ENCODE measurements around the gene PRR22. TPM values are rescaled to one million over a fixed set of nuclear protein-coding genes. Genes with fewer than 3 reads are reported as not detected.

The PRR22 gene
- total RNA-seq, 2 donors from 2014 or later: 2.3 TPM

DNA sequence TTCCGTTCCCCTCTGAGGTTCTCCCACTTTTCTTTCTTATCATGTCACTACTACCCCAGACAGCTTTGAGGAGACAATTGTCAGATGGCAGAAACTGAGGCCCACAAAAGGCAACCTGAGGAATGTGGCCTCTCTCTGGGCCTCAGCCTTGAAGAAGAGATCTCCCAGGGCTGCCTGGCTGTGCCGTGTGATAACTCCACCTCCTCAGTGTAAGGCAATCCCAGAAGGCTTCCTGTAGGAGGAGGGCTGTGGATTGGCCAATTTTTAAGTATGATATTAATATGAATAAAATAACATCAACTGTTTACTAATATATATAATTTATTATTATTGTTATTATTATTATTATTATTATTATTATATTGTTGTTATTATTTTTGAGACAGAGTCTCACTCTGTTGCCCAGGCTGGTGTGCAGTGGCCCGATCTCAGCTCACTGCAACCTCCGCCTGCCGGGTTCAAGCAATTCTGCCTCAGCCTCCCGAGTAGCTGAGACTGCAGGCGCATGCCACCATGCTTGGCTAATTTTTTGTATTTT is 10.9 kb upstream of the PRR22 start:
- intact Hi-C loops (cut with DNase I): no loop called here
- Histone ChIP-seq H3K27ac (no peak overlapping the region), H3K27me3 (no peaks in the 10 kb centered on the region), H3K36me3 (replicated peaks in 1 of 2; ENCODE audit: insufficient read depth in 1 of 2, low read depth in 2 of 2) (no peaks in the 10 kb centered on the region), H3K4me3 (no peak overlapping the region), H3K9me3 (no peaks in the 10 kb centered on the region), H3K4me1 (peaks cover 39% of the 10 kb centered on the region)
- no peak for DNase-seq
- 86 to 92% methylated on average over 7 of the region's 7 CpGs for WGBS, 2 donors
- ATAC-seq: no peak
- no peak for TF ChIP-seq POLR2A (IDR thresholded peaks at IDR 0.05)
- TF ChIP-seq, protein P1, sequence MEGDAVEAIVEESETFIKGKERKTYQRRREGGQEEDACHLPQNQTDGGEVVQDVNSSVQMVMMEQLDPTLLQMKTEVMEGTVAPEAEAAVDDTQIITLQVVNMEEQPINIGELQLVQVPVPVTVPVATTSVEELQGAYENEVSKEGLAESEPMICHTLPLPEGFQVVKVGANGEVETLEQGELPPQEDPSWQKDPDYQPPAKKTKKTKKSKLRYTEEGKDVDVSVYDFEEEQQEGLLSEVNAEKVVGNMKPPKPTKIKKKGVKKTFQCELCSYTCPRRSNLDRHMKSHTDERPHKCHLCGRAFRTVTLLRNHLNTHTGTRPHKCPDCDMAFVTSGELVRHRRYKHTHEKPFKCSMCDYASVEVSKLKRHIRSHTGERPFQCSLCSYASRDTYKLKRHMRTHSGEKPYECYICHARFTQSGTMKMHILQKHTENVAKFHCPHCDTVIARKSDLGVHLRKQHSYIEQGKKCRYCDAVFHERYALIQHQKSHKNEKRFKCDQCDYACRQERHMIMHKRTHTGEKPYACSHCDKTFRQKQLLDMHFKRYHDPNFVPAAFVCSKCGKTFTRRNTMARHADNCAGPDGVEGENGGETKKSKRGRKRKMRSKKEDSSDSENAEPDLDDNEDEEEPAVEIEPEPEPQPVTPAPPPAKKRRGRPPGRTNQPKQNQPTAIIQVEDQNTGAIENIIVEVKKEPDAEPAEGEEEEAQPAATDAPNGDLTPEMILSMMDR (IDR thresholded peaks at IDR 0.05): no peak

DNA sequence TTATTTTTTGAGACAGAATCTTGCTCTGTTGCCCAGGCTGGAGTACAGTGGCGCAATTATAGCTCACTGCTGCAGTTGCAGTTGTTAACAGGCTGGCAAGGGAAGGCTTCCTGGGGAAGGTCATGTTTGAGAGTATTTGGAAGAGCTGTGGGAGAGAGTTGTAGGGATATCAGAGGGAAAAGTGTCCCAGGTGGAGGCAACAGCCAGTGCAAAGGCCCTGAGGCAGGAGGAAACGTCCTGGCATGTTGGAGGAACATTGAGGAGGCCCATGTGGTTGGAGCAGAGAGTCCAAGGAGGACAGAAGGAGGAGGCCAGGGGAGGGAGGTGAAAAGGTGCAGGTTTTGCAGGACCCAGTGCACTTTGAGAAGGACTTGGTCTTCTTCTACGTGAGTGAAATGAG is 8.6 kb upstream of the PRR22 start:
- ATAC-seq (no peak), DNase-seq (no peak)
- Histone ChIP-seq H3K4me3 (no peak overlapping the region), H3K36me3 (replicated peaks in 1 of 2; ENCODE audit: insufficient read depth in 1 of 2, low read depth in 2 of 2) (peaks cover 10 to 13% of the 10 kb centered on the region in 2 donors), H3K27ac (no peak overlapping the region), H3K9me3 (no peaks in the 10 kb centered on the region), H3K4me1 (peaks cover 22% of the 10 kb centered on the region), H3K27me3 (no peaks in the 10 kb centered on the region)
- WGBS, 2 donors: 89 to 94% methylated on average over 3 of the region's 3 CpGs
- intact Hi-C loops (cut with DNase I): no loop called here
- TF ChIP-seq POLR2A (IDR thresholded peaks at IDR 0.05): no peak
- TF ChIP-seq, protein P1 (IDR thresholded peaks at IDR 0.05): no peak

DNA sequence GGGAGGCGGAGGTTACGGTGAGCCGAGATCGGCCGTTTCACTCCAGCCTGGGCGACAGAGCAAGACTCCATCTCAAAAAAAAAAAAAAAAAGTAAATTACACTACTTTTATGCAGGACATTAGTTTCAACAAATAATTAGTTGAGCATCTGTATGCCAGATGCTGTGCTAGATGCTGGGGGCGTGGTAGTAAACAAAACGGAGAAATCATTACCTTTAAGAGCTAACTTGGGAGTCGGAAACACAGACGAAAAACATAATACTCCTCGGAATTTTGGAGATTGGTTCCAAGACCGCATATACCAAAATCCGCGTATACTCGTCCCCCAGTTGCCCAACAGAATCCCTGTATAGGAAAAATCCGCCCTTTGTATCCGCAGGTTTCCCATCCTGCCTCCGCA is 7.7 kb upstream of the PRR22 start:
- TF ChIP-seq, protein P1 (IDR thresholded peaks at IDR 0.05): no peak
- no peak for TF ChIP-seq POLR2A (IDR thresholded peaks at IDR 0.05)
- no peaks in the 10 kb centered on the region for H3K27me3 ChIP-seq
- H3K27ac ChIP-seq: no peak overlapping the region
- H3K36me3 ChIP-seq (replicated peaks in 1 of 2; ENCODE audit: insufficient read depth in 1 of 2, low read depth in 2 of 2): peaks cover 18 to 20% of the 10 kb centered on the region in 2 donors
- H3K4me3 ChIP-seq: no peak overlapping the region
- intact Hi-C loops (cut with DNase I): no loop called here
- DNase-seq: no peak
- H3K9me3 ChIP-seq: no peaks in the 10 kb centered on the region
- H3K4me1 ChIP-seq: peaks cover 16% of the 10 kb centered on the region
- WGBS, 2 donors: 91 to 93% methylated on average over 18 of the region's 18 CpGs
- no peak for ATAC-seq

DNA sequence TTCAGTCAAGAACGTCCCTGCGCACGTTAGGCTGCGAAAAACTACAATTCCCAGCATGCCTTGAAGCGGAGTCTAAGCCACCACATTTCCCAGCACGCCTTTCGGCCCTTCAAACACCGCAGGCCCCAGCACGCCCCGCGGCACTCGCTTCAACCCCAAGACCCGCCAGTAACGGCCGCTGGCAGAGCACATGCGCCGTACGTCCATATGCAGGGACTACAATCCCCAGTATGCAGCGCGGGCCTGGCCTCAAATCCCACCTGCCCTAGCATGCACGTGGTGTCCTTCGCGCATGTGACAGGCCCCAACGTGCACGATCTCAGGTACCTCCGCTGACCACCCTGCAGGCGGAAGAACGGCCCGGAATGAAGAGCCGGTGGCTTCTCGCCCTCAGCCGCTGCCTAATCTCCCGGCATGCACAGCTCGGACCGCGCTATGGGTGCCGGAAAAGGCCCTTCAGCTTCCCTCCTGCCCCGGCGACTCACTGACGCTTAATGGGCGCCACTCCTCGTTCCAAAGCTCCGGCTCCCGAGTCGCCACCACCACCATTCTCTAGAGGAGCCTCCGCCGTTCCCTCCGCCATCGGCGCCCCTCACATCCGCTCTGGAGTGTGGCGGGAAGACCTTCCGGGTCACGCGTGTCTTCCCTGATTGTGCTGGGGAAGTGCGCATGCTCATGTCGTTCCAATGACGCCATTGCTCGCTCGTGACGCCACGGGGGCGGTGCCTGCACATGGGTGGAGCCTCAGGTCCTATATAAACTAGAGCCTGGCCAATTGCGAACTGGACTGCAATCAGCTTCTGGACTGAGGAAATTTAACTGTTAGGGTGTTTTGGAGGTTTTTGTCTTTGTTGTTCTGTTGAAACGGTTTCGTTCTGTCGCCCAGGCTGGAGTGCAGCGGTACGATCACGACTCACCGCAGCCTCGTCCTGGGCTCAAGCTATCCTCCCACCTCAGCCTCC is 6.3 kb upstream of the PRR22 start, which contains the start of gene DUS3L:
DUS3L (minus strand) TSS at position 605 of the 962 bp plus-strand sequence; CDS start at position 583, 22 bp downstream.
- TF ChIP-seq, protein P1 (IDR thresholded peaks at IDR 0.05): no peak
- peak; percentile 60 to 92 (median 90) for TF ChIP-seq POLR2A (IDR thresholded peaks at IDR 0.05)
- WGBS, 2 donors: 11 to 58% methylated on average over 13 to 69 of the region's 72 CpGs
- Histone ChIP-seq H3K27ac (peak within 1 kb of the TSS; percentile 62 to 98 (median 88)), H3K4me1 (peaks cover 16% of the 10 kb centered on the region), H3K4me3 (peak within 1 kb of the TSS; percentile 12 to 36), H3K36me3 (replicated peaks in 1 of 2; ENCODE audit: insufficient read depth in 1 of 2, low read depth in 2 of 2) (peaks cover 26 to 29% of the 10 kb centered on the region in 2 donors), H3K9me3 (no peaks in the 10 kb centered on the region), H3K27me3 (no peaks in the 10 kb centered on the region)
- ATAC-seq (peak; percentile 94), DNase-seq (peak; percentile 96 to 98 (median 97))
- intact Hi-C loops (cut with DNase I): no loop called here
